ENCODE data around the gene CCL2. TPM values are rescaled to one million over a fixed set of nuclear protein-coding genes. Genes with fewer than 3 reads are reported as not detected.

Gene CCL2
- total and polyA plus RNA-seq, 2 of the 8 experiments (the other 6 are each of a cell fraction or from before 2014, with no cell fraction given), result 3.0 to 3.7 TPM

- TF ChIP-seq E2F6 (IDR thresholded peaks at IDR 0.05) (no peak), CEBPB (IDR thresholded peaks at IDR 0.05; ENCODE audit: low read depth, low read length) (no peak), RFX5 (IDR thresholded peaks at IDR 0.05; ENCODE audit: borderline replicate concordance, low read depth, low read length) (no peak), JUND (IDR thresholded peaks at IDR 0.05; ENCODE audit: low read length) (no peak), ATF2 (IDR thresholded peaks at IDR 0.05; ENCODE audit: low read length) (no peak), ATF3 (IDR thresholded peaks at IDR 0.05; ENCODE audit: insufficient read depth, low read depth, low read length) (no peak), RBBP5 (IDR thresholded peaks at IDR 0.05; ENCODE audit: borderline replicate concordance, low read depth, low read length) (peak; percentile 89), SRF (IDR thresholded peaks at IDR 0.05; ENCODE audit: low read depth, low read length) (no peak), CTCF (IDR thresholded peaks at IDR 0.05; ENCODE audit: control extremely low read depth in 1 of 3, insufficient read depth in 1 of 3, low read depth in 1 of 3, low read length in 3 of 3) (no peak), TCF12 (IDR thresholded peaks at IDR 0.05; ENCODE audit: low read depth, low read length) (no peak), EGR1 (IDR thresholded peaks at IDR 0.05; ENCODE audit: borderline replicate concordance, low read depth, low read length) (no peak), CBX8 (IDR thresholded peaks at IDR 0.05; ENCODE audit: borderline replicate concordance, low read depth, low read length) (no peak), NANOG (IDR thresholded peaks at IDR 0.05; ENCODE audit: insufficient read depth, low read depth, low read length, poor library complexity, severe bottlenecking) (no peak), HDAC2 (IDR thresholded peaks at IDR 0.05; ENCODE audit: borderline replicate concordance in 1 of 2, low read depth in 2 of 2, low read length in 2 of 2) (no peak), TBP (IDR thresholded peaks at IDR 0.05; ENCODE audit: low read depth, low read length) (peak; percentile 19; the same call in 1 of the 2 replicates), CREB1 (IDR thresholded peaks at IDR 0.05) (no peak), BACH1 (IDR thresholded peaks at IDR 0.05; ENCODE audit: low read length) (no peak), PHF8 (conservative IDR thresholded peaks at IDR 0.05; ENCODE audit: low read depth, low read length) (no peak), KDM1A (IDR thresholded peaks at IDR 0.05; ENCODE audit: borderline replicate concordance, low read length) (no peak)
Observed at GRCh38 chr17:34254651-34255380, at the start of gene CCL2 (continued).
